ENCODE results near the gene TMEM175.

DNA sequence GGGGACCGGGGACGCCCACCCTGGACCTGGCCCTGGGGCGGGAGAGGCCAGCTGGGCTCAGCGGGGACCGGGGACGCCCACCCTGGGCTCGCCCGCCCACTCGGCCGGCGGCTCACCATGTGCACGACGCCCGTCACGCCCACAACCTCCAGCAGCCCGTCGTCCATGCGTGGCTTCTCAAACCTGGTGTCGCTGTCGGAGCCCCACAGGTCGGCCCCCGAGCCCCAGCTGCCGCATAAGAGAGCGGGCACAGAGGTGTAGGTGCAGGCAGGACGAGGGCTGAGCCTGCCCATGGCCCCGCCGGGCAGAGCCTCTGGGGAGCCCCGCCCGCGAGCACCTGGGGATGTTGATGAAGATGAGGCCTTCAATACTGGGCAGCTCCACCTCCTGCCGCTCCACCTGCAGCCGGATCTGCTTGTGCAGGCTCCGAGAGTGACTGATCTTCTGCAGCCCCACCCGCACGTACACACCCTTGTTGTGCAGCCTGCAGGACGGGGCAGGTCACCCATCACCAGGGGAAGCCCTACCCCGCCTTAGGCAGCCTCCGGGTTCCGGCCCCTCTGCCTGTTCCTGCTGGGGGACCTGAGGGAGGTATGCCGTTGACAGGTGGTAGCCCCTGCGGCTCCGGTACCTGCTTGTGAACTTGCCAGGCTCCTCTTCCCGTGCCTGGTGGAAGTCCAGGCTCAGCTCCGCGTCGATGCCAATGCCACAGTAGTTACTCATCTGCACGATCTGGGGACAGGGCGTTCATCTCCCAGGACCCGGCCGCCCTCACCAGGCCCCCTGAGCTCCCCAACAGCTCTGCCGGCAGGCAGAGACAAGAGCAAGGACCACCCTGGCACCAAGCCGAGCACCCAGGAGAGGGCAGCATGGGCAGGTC lies 29.3 kb downstream of the TMEM175 start:
- no peak for TF ChIP-seq CTCF (optimal IDR thresholded peaks at IDR 0.05 in 1 of 3, IDR thresholded peaks at IDR 0.05 in 1 of 3, conservative IDR thresholded peaks at IDR 0.05 in 1 of 3; ENCODE audit: extremely low read depth in 1 of 3, insufficient read depth in 2 of 3, low read length in 3 of 3)
- no peak for TF ChIP-seq EZH2 (IDR thresholded peaks at IDR 0.05; ENCODE audit: low read length)
